Stomach (tissue), 9 donors: ENCODE data around the gene PRKCB. TPM values are rescaled to one million over a fixed set of nuclear protein-coding genes. Genes with fewer than 3 reads are reported as not detected.
A peak's percentile ranks its signal among the peaks of the same experiment; 100 is the strongest.
"Not testable (repeated sequence)": the region's sequence is repeated elsewhere in the genome, so short reads cannot be mapped to it uniquely, and the experiment has no call there.

Experiments used
- DNase-seq, 2 donors: peaks; one replicate each; pipeline versions ENCODE4 v3.0.0 to v3.0.0-alpha.2; 2013 to 2019
- H3K27ac ChIP-seq, 5 donors: fragments of 200-600 bp in 4 of 5; sonication (generic) in 4 of 5; one replicate each; pipeline ENCODE4 v1.5.1; 2013 to 2019; ENCODE audit warnings: mild to moderate bottlenecking in 1 of 5, moderate library complexity in 1 of 5
- H3K27me3 ChIP-seq, 3 donors: fragments of 200-600 bp; sonication (generic); one replicate each; pipeline ENCODE4 v1.5.1; 2017 to 2019; ENCODE audit warnings: mixed run types in 1 of 3
- H3K36me3 ChIP-seq, 4 donors: fragments of 200-600 bp; sonication (generic); 1 replicate in 3 of 4; 2 replicates in 1 of 4; pipeline ENCODE4 v1.5.1; 2016 to 2019
- H3K4me1 ChIP-seq, 4 donors: fragments of 200-600 bp; sonication (generic); one replicate each; pipeline ENCODE4 v1.5.1; 2016 to 2019
- H3K4me3 ChIP-seq, 4 donors: fragments of 200-600 bp; sonication (generic) in 3 of 4; one replicate each; pipeline ENCODE4 v1.5.1; 2016 to 2019; ENCODE audit warnings: mild to moderate bottlenecking in 1 of 4
- H3K9me3 ChIP-seq, 4 donors: fragments of 200-600 bp; sonication (generic); one replicate each; pipeline ENCODE4 v1.5.1; 2016 to 2019
- CTCF ChIP-seq, 7 experiments: fragments of 450-650 bp in 4 of 7; fragments of 200-600 bp in 3 of 7; sonication (generic) in 3 of 7; IDR thresholded peaks; one replicate each; pipeline ENCODE4 v1.5.1; 2016 to 2019; ENCODE audit warnings: antibody characterized with exemption in 7 of 7, control low read depth in 2 of 7, mild to moderate bottlenecking in 1 of 7
- EP300 ChIP-seq: sonication (generic); formaldehyde crosslinking; IDR thresholded peaks from one replicate; pipeline ENCODE4 v1.6.1; 2017; ENCODE audit warnings: antibody characterized with exemption
- POLR2A ChIP-seq, 4 donors: fragments of 450-650 bp; IDR thresholded peaks; one replicate each; pipeline ENCODE4 v1.6.1; 2016; ENCODE audit warnings: antibody characterized with exemption in 4 of 4, control low read depth in 2 of 4, mild to moderate bottlenecking in 1 of 4, moderate library complexity in 1 of 4
- POLR2AphosphoS5 ChIP-seq, 3 donors: sonication (generic); formaldehyde crosslinking; IDR thresholded peaks; one replicate each; pipeline ENCODE4 v1.6.1; 2016; ENCODE audit warnings: antibody characterized with exemption in 3 of 3
- WGBS, 5 donors: extraction: QIAGEN DNeasy Blood & Tissue Kit in 3 of 5; methylation state at CpG; one replicate each; pipeline versions ENCODE4 v1.1.5 to v1.1.7; 2013 to 2018; 5-methylcytosine and 5-hydroxymethylcytosine counted together
- intact Hi-C: fragments of 100-400 bp; cut with DNase I; formaldehyde crosslinking; loops from one replicate; pipeline ENCODE4 v1.15.1; 2023; ENCODE audit warnings: low total_unique reads
- polyA plus RNA-seq, 3 donors: library from polyadenylated mRNA; stranded (reverse); fragments of 200-250 nt; gene quantifications; one replicate each; pipeline ENCODE4 v1.2.3, GENCODE V29; 2013
- total RNA-seq, 5 donors: library from RNA; depleted of rRNA; stranded (reverse); fragments of >200 nt; gene quantifications; one replicate each; pipeline versions ENCODE4 v1.1.0 to v1.2.3, GENCODE V29; 2014 to 2016
- donor health status: healthy with polysubstance abuse.
- donor health status: Bipolar disorder and iron deficiency.
- donor health status: healthy.

Gene PRKCB
- total and polyA plus RNA-seq, 8 donors, result 1.1 to 49.6 (median 14.7) TPM

GRCh38 chr16:24013864-24014645 lies 178.3 kb downstream of the PRKCB start:
- 32 to 48% (median 36%) methylated on average over 9 of the region's 9 CpGs for WGBS, 5 donors
- Histone ChIP-seq H3K27ac (no peak overlapping the region), H3K4me3 (no peak overlapping the region), H3K4me1 (peaks cover 0 to 19% (median 10%) of the 10 kb centered on the region in 4 donors), H3K36me3 (no peaks in the 10 kb centered on the region), H3K27me3 (no peaks in the 10 kb centered on the region), H3K9me3 (no peaks in the 10 kb centered on the region)
- TF ChIP-seq EP300 (no peak), POLR2AphosphoS5 (IDR thresholded peaks at IDR 0.05) (no peak), POLR2A (IDR thresholded peaks at IDR 0.05) (no peak), CTCF (IDR thresholded peaks at IDR 0.05) (no peak)
- intact Hi-C loops, result no loop called here
- peak; percentile 31 to 75 for DNase-seq

DNA sequence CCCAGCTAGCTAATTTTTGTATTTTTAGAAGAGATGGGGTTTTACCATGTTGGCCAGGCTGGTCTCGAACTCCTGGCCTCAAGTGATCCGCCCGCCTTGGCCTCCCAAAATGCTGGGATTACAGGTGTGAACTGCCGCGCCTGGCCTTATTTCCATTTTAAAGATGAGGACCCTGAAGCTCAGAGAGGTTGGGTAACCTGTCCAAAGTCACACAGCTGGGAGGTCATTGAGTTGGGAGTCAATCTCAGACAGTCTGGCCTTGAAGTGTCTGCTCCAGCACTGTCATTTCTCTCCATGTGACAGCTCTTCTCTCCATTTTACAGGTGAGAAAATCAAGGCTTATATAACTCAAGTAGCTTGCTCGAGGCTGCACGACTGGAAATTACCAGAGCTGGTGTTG lies 179.2 kb downstream of the PRKCB start:
- H3K4me1 ChIP-seq, result peaks cover 0 to 17% (median 10%) of the 10 kb centered on the region in 4 donors
- H3K27me3 ChIP-seq, intact Hi-C loops, H3K9me3 ChIP-seq, DNase-seq, H3K27ac ChIP-seq, H3K36me3 ChIP-seq, H3K4me3 ChIP-seq: not testable (repeated sequence)
- WGBS, 5 donors, result 81 to 93% (median 86%) methylated on average over 6 to 7 of the region's 7 CpGs

GRCh38 chr16:24015923-24016322 lies 180.1 kb downstream of the PRKCB start:
- Histone ChIP-seq H3K9me3 (no peaks in the 10 kb centered on the region), H3K4me1 (peaks cover 0 to 9% (median 7%) of the 10 kb centered on the region in 4 donors), H3K36me3 (no peaks in the 10 kb centered on the region), H3K4me3 (no peak overlapping the region), H3K27me3 (no peaks in the 10 kb centered on the region), H3K27ac (no peak overlapping the region)
- DNase-seq, result no peak
- intact Hi-C loops, result no loop called here
- TF ChIP-seq POLR2A (IDR thresholded peaks at IDR 0.05), result no peak
- no peak for TF ChIP-seq POLR2AphosphoS5 (IDR thresholded peaks at IDR 0.05)
- 56 to 68% (median 57%) methylated on average over 5 of the region's 5 CpGs for WGBS, 5 donors

DNA sequence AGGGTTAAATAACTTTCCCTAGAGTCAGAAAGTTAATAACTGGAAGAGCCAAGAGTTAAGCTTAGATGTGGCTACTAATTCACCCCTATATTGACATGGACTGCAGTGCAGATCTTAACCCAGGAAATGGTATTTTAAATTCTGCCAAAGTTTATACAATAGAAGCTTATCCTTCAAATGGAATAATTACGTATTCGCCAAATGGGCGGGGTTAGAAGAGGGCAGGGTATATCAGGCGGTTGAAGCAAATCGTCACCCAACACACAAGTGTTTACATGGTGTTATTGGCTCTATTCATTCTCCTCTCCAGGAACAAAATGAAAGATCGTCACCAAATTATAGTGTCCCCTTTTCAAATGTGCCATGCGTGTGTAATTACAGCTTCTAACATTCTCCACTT lies 182.7 kb downstream of the PRKCB start:
- no peaks in the 10 kb centered on the region for H3K36me3 ChIP-seq
- H3K4me1 ChIP-seq, result peaks cover 0 to 9% (median 7%) of the 10 kb centered on the region in 4 donors
- DNase-seq, result no peak
- H3K9me3 ChIP-seq, result no peaks in the 10 kb centered on the region
- no peak overlapping the region for H3K27ac ChIP-seq
- no peak overlapping the region for H3K4me3 ChIP-seq
- TF ChIP-seq POLR2AphosphoS5 (IDR thresholded peaks at IDR 0.05), result no peak
- no peak for TF ChIP-seq EP300
- TF ChIP-seq POLR2A (IDR thresholded peaks at IDR 0.05), result no peak
- no peak for TF ChIP-seq CTCF (IDR thresholded peaks at IDR 0.05)
- intact Hi-C loops, result no loop called here
- WGBS, 5 donors, result 17 to 59% (median 42%) methylated on average over 7 of the region's 7 CpGs
- H3K27me3 ChIP-seq, result no peaks in the 10 kb centered on the region

DNA sequence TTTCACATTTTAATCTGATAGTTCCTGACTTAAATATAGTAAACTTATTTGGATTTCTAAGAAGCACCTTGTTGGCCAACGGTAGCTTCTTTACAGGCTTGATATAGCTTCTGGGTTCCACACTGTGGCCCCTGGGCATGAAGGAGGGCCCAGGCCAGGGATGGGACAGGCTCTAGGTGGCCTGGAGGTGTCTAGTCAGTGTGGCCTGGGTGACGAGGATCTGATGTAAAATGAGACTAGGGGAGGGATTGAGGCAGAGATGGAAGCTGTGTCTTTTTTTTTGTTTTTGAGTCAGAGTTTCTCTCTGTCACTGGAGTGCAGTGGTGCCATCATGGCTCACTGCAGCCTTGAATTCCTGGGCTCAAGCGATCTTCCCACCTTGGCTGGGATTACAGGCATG lies 187.0 kb downstream of the PRKCB start:
- intact Hi-C loops, result no loop called here
- Histone ChIP-seq H3K4me3 (no peak overlapping the region), H3K27me3 (peaks cover 0 to 5% (median 0%) of the 10 kb centered on the region in 3 donors), H3K9me3 (no peaks in the 10 kb centered on the region), H3K36me3 (no peaks in the 10 kb centered on the region), H3K4me1 (no peaks in the 10 kb centered on the region), H3K27ac (no peak overlapping the region)
- 69 to 86% (median 82%) methylated on average over 3 of the region's 3 CpGs for WGBS, 5 donors
- TF ChIP-seq POLR2AphosphoS5 (IDR thresholded peaks at IDR 0.05), result no peak
- TF ChIP-seq POLR2A (IDR thresholded peaks at IDR 0.05), result no peak
- no peak for TF ChIP-seq CTCF (IDR thresholded peaks at IDR 0.05)
- TF ChIP-seq EP300, result no peak
- DNase-seq, result no peak
